Neural cell (in vitro differentiated cells): Measurements from ENCODE around the gene NEURL3.

Experiments
- RAD21 ChIP-seq: fragments of 450-650 bp; conservative IDR thresholded peaks from 2 replicates; pipeline ENCODE4 v1.6.1; 2014; ENCODE audit warnings: antibody characterized with exemption, mild to moderate bottlenecking, moderate library complexity
- TF ChIP-seq, protein P1 (sequence below): fragments of 450-650 bp; IDR thresholded peaks from 2 replicates; pipeline ENCODE4 v1.5.1; 2014; ENCODE audit warnings: antibody characterized with exemption, mild to moderate bottlenecking, moderate library complexity; ENCODE audit not compliant: poor library complexity, severe bottlenecking

GRCh38 chr2:96529376-96530143, 24.4 kb upstream of the NEURL3 start:
- TF ChIP-seq, protein P1, sequence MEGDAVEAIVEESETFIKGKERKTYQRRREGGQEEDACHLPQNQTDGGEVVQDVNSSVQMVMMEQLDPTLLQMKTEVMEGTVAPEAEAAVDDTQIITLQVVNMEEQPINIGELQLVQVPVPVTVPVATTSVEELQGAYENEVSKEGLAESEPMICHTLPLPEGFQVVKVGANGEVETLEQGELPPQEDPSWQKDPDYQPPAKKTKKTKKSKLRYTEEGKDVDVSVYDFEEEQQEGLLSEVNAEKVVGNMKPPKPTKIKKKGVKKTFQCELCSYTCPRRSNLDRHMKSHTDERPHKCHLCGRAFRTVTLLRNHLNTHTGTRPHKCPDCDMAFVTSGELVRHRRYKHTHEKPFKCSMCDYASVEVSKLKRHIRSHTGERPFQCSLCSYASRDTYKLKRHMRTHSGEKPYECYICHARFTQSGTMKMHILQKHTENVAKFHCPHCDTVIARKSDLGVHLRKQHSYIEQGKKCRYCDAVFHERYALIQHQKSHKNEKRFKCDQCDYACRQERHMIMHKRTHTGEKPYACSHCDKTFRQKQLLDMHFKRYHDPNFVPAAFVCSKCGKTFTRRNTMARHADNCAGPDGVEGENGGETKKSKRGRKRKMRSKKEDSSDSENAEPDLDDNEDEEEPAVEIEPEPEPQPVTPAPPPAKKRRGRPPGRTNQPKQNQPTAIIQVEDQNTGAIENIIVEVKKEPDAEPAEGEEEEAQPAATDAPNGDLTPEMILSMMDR, result no peak
- no peak for TF ChIP-seq RAD21
